K562 (cell line): ENCODE measurements around the gene LCLAT1. TPM values are rescaled to one million over a fixed set of nuclear protein-coding genes. Genes with fewer than 3 reads are reported as not detected.

Source experiments
- ATAC-seq: fragments of 200-7000 bp; cut with Tn5 transposase; 3 replicates; pipeline ENCODE4 v1.9.1; 2020; ENCODE audit warnings: moderate library complexity
- BruUV-seq: library from RNA; stranded (reverse); fragments of 400-500 nt; replicated peaks from 2 replicates; lab custom pipeline; 2021; lab: Mats Ljungman, UMichigan
- CTCF ChIA-PET: fragments of 300-600 bp; formaldehyde crosslinking; extraction: SDS; loops from one replicate; lab custom pipeline; 2021; ENCODE audit warnings: low intra/inter-chr PET ratio; lab: Yijun Ruan, JAX
- POLR2A ChIA-PET: fragments of 300-600, 350-650 bp; sonication (Branson Sonifier 250); formaldehyde crosslinking; extraction: SDS; loops from one replicate; lab custom pipeline; 2021; ENCODE audit warnings: antibody characterized with exemption, inconsistent platforms; lab: Yijun Ruan, JAX
- DNase-seq, 4 experiments: peaks; one replicate each; pipeline versions ENCODE4 v3.0.0 to v3.0.0-alpha.2; 2011 to 2018; ENCODE audit warnings: low spot score in 3 of 4, mixed read lengths in 3 of 4; ENCODE audit errors: extremely low read depth in 1 of 4
- FAIRE-seq: peaks from 2 replicates; lab custom pipeline; 2011; peaks lifted over from hg19 to GRCh38; lab: Jason Lieb, UNC
- H2AFZ ChIP-seq: 2 replicates; pipeline ENCODE4 v1.6.0; 2011; ENCODE audit warnings: low read depth, low read length, control low read depth, inconsistent platforms
- H3K27ac ChIP-seq: fragments of 200-600 bp; 3 replicates; pipeline ENCODE4 v1.8.0; 2011; ENCODE audit warnings: low read depth, mild to moderate bottlenecking, control low read depth, inconsistent platforms, low read length, moderate library complexity, mixed read lengths; ENCODE audit errors: extremely low read depth
- H3K27me3 ChIP-seq, 2 experiments: fragments of 300-600 bp in 1 of 2; 2 replicates in 1 of 2; 3 replicates in 1 of 2; pipeline versions ENCODE4 v1.6.0 to v1.8.0; 2011; ENCODE audit warnings: inconsistent platforms in 2 of 2, low read length in 2 of 2, mild to moderate bottlenecking in 1 of 2, mixed read lengths in 1 of 2, moderate library complexity in 1 of 2; ENCODE audit not compliant: control insufficient read depth in 2 of 2, insufficient read depth in 2 of 2
- H3K36me3 ChIP-seq: fragments of 300-600 bp; 3 replicates; pipeline ENCODE4 v1.8.0; 2011; ENCODE audit warnings: mild to moderate bottlenecking, low read length, inconsistent platforms; ENCODE audit not compliant: control insufficient read depth, insufficient read depth
- H3K4me1 ChIP-seq, 2 experiments: fragments of 200-600 bp in 1 of 2; replicated peaks in 1 of 2; 2 replicates in 1 of 2; 3 replicates in 1 of 2; pipeline versions ENCODE4 v1.5.1 to v1.8.0; 2011; ENCODE audit warnings: inconsistent platforms in 2 of 2, low read length in 2 of 2, mild to moderate bottlenecking in 1 of 2, mixed read lengths in 1 of 2, moderate library complexity in 1 of 2; ENCODE audit not compliant: control insufficient read depth in 2 of 2, insufficient read depth in 2 of 2
- H3K4me2 ChIP-seq: 2 replicates; pipeline ENCODE4 v1.6.1; 2011; ENCODE audit warnings: low read length, control low read depth, inconsistent platforms, mixed read lengths; ENCODE audit not compliant: insufficient read depth
- H3K4me3 ChIP-seq: fragments of 200-600 bp; sonication (generic), shearing (Covaris generic); 2 replicates; pipeline ENCODE4 v1.5.1; 2016; ENCODE audit warnings: control low read depth, inconsistent platforms
- H3K79me2 ChIP-seq: fragments of 200-600 bp; 3 replicates; pipeline ENCODE4 v1.8.0; 2011; ENCODE audit warnings: low read length, inconsistent platforms; ENCODE audit not compliant: control insufficient read depth, insufficient read depth
- H3K9ac ChIP-seq, 2 experiments: 2 replicates each; pipeline versions ENCODE4 v1.6.0 to v1.6.1; 2011; ENCODE audit warnings: low read depth in 2 of 2, low read length in 2 of 2, control low read depth in 1 of 2, inconsistent platforms in 1 of 2, mild to moderate bottlenecking in 1 of 2, mixed read lengths in 1 of 2; ENCODE audit not compliant: insufficient read depth in 1 of 2
- H3K9me1 ChIP-seq: one replicate; pipeline ENCODE4 v1.6.0; 2011; ENCODE audit warnings: inconsistent platforms, mild to moderate bottlenecking, low read length, moderate library complexity; ENCODE audit not compliant: control insufficient read depth, insufficient read depth
- H3K9me3 ChIP-seq: replicated peaks from 2 replicates; pipeline ENCODE4 v1.5.1; 2011; ENCODE audit warnings: low read depth, low read length, inconsistent platforms; ENCODE audit not compliant: control insufficient read depth, insufficient read depth
- H4K20me1 ChIP-seq: replicated peaks from 2 replicates; pipeline ENCODE4 v1.6.1; 2011; ENCODE audit warnings: low read length, inconsistent platforms, mixed read lengths; ENCODE audit not compliant: control insufficient read depth, insufficient read depth
- BCL6 ChIP-seq: fragments of 250-450 bp; sonication (Bioruptor Pico); IDR thresholded peaks from 2 replicates; pipeline ENCODE4 v1.4.0; 2020
- GABPA ChIP-seq: fragments of 200-800 bp; sonication (Bioruptor generic); conservative IDR thresholded peaks from 2 replicates; pipeline ENCODE4 v1.6.1; 2016; ENCODE audit warnings: low read depth, missing genetic modification characterization, missing compliant biosample characterization
- GABPB1 ChIP-seq: sonication (generic); formaldehyde crosslinking; IDR thresholded peaks from 2 replicates; pipeline ENCODE4 v1.8.0; 2022; ENCODE audit warnings: mild to moderate bottlenecking, missing genetic modification reagents
- GABPB2 ChIP-seq: fragments of 250-450 bp; sonication (Bioruptor Pico); conservative IDR thresholded peaks from 2 replicates; pipeline ENCODE4 v1.5.1; 2021; ENCODE audit warnings: mild to moderate bottlenecking
- HMGN3 ChIP-seq: IDR thresholded peaks from 2 replicates; pipeline ENCODE4 v1.6.1; 2011; ENCODE audit warnings: borderline replicate concordance, low read depth, mild to moderate bottlenecking, mixed read lengths, low read length; ENCODE audit not compliant: insufficient read length; ENCODE audit errors: extremely low read depth
- KLF1 ChIP-seq: fragments of 450-650 bp; IDR thresholded peaks from 2 replicates; pipeline ENCODE4 v1.6.1; 2016; ENCODE audit warnings: missing genetic modification characterization, missing compliant biosample characterization
- NELFE ChIP-seq: IDR thresholded peaks from 2 replicates; pipeline ENCODE4 v1.6.1; 2011; ENCODE audit warnings: mild to moderate bottlenecking; ENCODE audit not compliant: insufficient read depth, insufficient read length
- RBM34 ChIP-seq: fragments of 200-400 bp; formaldehyde crosslinking; IDR thresholded peaks from 2 replicates; pipeline ENCODE4 v1.6.1; 2018; ENCODE audit warnings: low read length, borderline replicate concordance; ENCODE audit not compliant: insufficient read depth
- SLC30A9 ChIP-seq: fragments of 250-450 bp; sonication (Bioruptor Pico); IDR thresholded peaks from 2 replicates; pipeline ENCODE4 v1.8.0; 2022; ENCODE audit warnings: mild to moderate bottlenecking, moderate library complexity
- XRCC3 ChIP-seq: fragments of 450-650 bp; IDR thresholded peaks from 2 replicates; pipeline ENCODE4 v1.6.1; 2017; ENCODE audit warnings: mild to moderate bottlenecking, moderate library complexity
- ZFP36 ChIP-seq: fragments of 150-350 bp; IDR thresholded peaks from 2 replicates; pipeline ENCODE4 v1.6.1; 2018; ENCODE audit warnings: low read length, low read depth; ENCODE audit not compliant: partially characterized antibody
- ZKSCAN3 ChIP-seq: fragments of 250-450 bp; sonication (Bioruptor Pico); IDR thresholded peaks from 2 replicates; pipeline ENCODE4 v1.4.0; 2020
- ZNF263 ChIP-seq: sonication (generic); formaldehyde crosslinking; IDR thresholded peaks from 2 replicates; pipeline ENCODE4 v1.8.0; 2022; ENCODE audit warnings: mild to moderate bottlenecking, missing genetic modification reagents, borderline replicate concordance
- WGBS: fragments of 100-300 bp; shearing (Covaris generic); methylation state at CpG from one replicate; pipeline ENCODE4 v1.1.6; 2016; ENCODE audit warnings: low coverage, mixed read lengths; ENCODE audit not compliant: insufficient coverage; ENCODE audit errors: missing lambda C conversion rate; 5-methylcytosine and 5-hydroxymethylcytosine counted together
- in situ Hi-C: fragments of 300-500 bp; cut with MboI; formaldehyde crosslinking; loops from 4 replicates; pipeline ENCODE4 v1.15.0; 2018; ENCODE audit warnings: inconsistent platforms, mixed read lengths
- intact Hi-C: fragments of 100-400 bp; cut with micrococcal nuclease; formaldehyde crosslinking; loops from 2 replicates; pipeline ENCODE4 v1.14.2; 2022
- polyA plus RNA-seq, 8 experiments: library from polyadenylated mRNA; depleted of rRNA in 4 of 8; stranded (reverse) in 5 of 8; unstranded in 3 of 8; fragments of >200 nt; fragmentation: Nextera tagmentation in 2 of 8; fragmentation: Illumina TruSeq in 1 of 8; extraction: Ambion mirVana in 2 of 8; extraction: Trizol in 1 of 8; gene quantifications; 2 replicates each; pipeline versions ENCODE4 v1.2.1 to v1.2.3, GENCODE V29; 2011 to 2014; ENCODE audit warnings: inconsistent platforms in 1 of 8, missing spikeins in 1 of 8
- total RNA-seq, 7 experiments: library from RNA; depleted of rRNA in 6 of 7; stranded (reverse); fragments of >200 nt in 6 of 7; fragmentation: Illumina TruSeq in 2 of 7; extraction: Trizol in 2 of 7; gene quantifications; 2 replicates each; pipeline versions ENCODE4 v1.2.1 to v1.2.3, GENCODE V29; 2011 to 2021; ENCODE audit warnings: low replicate concordance in 1 of 7
- TF ChIP-seq, protein P1 (sequence below): fragments of 150-350 bp; IDR thresholded peaks from 2 replicates; pipeline ENCODE4 v1.6.1; 2014; ENCODE audit warnings: low read depth, mild to moderate bottlenecking, low read length, borderline replicate concordance
- TF ChIP-seq, protein P2 (sequence below): sonication (generic); IDR thresholded peaks from 2 replicates; pipeline ENCODE4 v1.6.1; 2016
- TF ChIP-seq, protein P3 (sequence below), 3 experiments: fragments of 200-800 bp in 1 of 3; sonication (Bioruptor generic) in 1 of 3; sonication (generic) in 1 of 3; formaldehyde crosslinking in 1 of 3; IDR thresholded peaks; 2 replicates each; pipeline versions ENCODE4 v1.6.1 to v1.8.0; 2016 to 2022; ENCODE audit warnings: mild to moderate bottlenecking in 2 of 3, missing compliant biosample characterization in 2 of 3, missing genetic modification characterization in 2 of 3, missing genetic modification reagents in 1 of 3

Gene LCLAT1
- total and polyA plus RNA-seq, 9 of the 15 experiments (the other 6 are each of a cell fraction or from before 2014, with no cell fraction given), result 8.9 to 63.3 (median 25.4) TPM

DNA sequence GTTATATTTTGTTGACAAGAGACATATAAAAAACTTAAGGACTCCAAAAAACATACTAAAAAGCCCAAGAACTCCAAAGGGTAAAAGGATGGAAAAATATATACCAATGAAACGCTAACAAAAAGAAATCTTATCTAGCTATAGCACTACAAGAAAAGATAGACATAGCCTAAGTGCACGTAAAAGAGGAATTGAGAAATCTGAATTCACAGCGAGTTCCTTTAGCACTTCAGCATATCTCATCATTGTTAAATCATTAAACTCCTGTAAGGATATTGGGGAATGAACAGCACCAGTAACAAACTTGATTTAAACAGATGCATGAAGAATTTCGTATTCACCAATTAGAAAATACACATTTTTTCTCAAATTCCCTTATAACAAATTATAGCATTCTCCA is 226.1 kb downstream of the LCLAT1 start:
- Histone ChIP-seq H3K4me2 (no peak overlapping the region), H3K9me1 (no peaks in the 10 kb centered on the region), H2AFZ (no peak overlapping the region), H3K4me3 (no peak overlapping the region), H3K27me3 (peaks cover 0 to 4% of the 10 kb centered on the region in 2 experiments; a peak in 3 of 5 replicates), H3K9ac (no peak overlapping the region), H3K79me2 (no peaks in the 10 kb centered on the region), H3K36me3 (no peaks in the 10 kb centered on the region), H4K20me1 (no peaks in the 10 kb centered on the region), H3K9me3 (no peaks in the 10 kb centered on the region), H3K27ac (no peak overlapping the region), H3K4me1 (peaks cover 0 to 2% of the 10 kb centered on the region in 2 experiments; a peak in 1 of 5 replicates)
- ChIA-PET CTCF (no interaction called here), POLR2A (no interaction called here)
- 0% methylated on average over 4 of the region's 4 CpGs for WGBS
- BruUV-seq, result no TSS peak
- in situ Hi-C loops, result no loop called here
- DNase-seq (no peak), ATAC-seq (no peak), FAIRE-seq (no peak)
- no peak for TF ChIP-seq NELFE
- TF ChIP-seq XRCC3, result no peak
- no peak for TF ChIP-seq SLC30A9 (CRISPR knock-in tag)
- no peak for TF ChIP-seq GABPB2 (CRISPR knock-in tag)
- TF ChIP-seq GABPB1, result no peak
- TF ChIP-seq KLF1 (tag), result no peak
- no peak for TF ChIP-seq GABPA (tag)
- TF ChIP-seq ZNF263, result no peak
- TF ChIP-seq RBM34, result no peak
- no peak for TF ChIP-seq ZFP36
- TF ChIP-seq ZKSCAN3 (CRISPR knock-in tag), result no peak
- no peak for TF ChIP-seq HMGN3
- TF ChIP-seq, protein P1, sequence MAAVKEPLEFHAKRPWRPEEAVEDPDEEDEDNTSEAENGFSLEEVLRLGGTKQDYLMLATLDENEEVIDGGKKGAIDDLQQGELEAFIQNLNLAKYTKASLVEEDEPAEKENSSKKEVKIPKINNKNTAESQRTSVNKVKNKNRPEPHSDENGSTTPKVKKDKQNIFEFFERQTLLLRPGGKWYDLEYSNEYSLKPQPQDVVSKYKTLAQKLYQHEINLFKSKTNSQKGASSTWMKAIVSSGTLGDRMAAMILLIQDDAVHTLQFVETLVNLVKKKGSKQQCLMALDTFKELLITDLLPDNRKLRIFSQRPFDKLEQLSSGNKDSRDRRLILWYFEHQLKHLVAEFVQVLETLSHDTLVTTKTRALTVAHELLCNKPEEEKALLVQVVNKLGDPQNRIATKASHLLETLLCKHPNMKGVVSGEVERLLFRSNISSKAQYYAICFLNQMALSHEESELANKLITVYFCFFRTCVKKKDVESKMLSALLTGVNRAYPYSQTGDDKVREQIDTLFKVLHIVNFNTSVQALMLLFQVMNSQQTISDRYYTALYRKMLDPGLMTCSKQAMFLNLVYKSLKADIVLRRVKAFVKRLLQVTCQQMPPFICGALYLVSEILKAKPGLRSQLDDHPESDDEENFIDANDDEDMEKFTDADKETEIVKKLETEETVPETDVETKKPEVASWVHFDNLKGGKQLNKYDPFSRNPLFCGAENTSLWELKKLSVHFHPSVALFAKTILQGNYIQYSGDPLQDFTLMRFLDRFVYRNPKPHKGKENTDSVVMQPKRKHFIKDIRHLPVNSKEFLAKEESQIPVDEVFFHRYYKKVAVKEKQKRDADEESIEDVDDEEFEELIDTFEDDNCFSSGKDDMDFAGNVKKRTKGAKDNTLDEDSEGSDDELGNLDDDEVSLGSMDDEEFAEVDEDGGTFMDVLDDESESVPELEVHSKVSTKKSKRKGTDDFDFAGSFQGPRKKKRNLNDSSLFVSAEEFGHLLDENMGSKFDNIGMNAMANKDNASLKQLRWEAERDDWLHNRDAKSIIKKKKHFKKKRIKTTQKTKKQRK, result no peak
- TF ChIP-seq BCL6, result no peak
- TF ChIP-seq, protein P2, sequence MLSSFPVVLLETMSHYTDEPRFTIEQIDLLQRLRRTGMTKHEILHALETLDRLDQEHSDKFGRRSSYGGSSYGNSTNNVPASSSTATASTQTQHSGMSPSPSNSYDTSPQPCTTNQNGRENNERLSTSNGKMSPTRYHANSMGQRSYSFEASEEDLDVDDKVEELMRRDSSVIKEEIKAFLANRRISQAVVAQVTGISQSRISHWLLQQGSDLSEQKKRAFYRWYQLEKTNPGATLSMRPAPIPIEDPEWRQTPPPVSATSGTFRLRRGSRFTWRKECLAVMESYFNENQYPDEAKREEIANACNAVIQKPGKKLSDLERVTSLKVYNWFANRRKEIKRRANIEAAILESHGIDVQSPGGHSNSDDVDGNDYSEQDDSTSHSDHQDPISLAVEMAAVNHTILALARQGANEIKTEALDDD, result no peak
- TF ChIP-seq, protein P3, sequence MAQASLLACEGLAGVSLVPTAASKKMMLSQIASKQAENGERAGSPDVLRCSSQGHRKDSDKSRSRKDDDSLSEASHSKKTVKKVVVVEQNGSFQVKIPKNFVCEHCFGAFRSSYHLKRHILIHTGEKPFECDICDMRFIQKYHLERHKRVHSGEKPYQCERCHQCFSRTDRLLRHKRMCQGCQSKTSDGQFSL (CRISPR knock-in tag; IDR thresholded peaks at IDR 0.05), result no peak
- TF ChIP-seq, protein P3 (tag; IDR thresholded peaks at IDR 0.05), result no peak
- intact Hi-C loops, result no loop called here
